ENCODE data around the gene EIF2B4.
A peak's percentile ranks its signal among the peaks of the same experiment; 100 is the strongest.

The EIF2B4 gene

GRCh38 chr2:27407798-27408491 is 37.8 kb upstream of the EIF2B4 start:
- TF ChIP-seq, protein P1, sequence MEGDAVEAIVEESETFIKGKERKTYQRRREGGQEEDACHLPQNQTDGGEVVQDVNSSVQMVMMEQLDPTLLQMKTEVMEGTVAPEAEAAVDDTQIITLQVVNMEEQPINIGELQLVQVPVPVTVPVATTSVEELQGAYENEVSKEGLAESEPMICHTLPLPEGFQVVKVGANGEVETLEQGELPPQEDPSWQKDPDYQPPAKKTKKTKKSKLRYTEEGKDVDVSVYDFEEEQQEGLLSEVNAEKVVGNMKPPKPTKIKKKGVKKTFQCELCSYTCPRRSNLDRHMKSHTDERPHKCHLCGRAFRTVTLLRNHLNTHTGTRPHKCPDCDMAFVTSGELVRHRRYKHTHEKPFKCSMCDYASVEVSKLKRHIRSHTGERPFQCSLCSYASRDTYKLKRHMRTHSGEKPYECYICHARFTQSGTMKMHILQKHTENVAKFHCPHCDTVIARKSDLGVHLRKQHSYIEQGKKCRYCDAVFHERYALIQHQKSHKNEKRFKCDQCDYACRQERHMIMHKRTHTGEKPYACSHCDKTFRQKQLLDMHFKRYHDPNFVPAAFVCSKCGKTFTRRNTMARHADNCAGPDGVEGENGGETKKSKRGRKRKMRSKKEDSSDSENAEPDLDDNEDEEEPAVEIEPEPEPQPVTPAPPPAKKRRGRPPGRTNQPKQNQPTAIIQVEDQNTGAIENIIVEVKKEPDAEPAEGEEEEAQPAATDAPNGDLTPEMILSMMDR (IDR thresholded peaks at IDR 0.05; ENCODE audit: extremely low read depth, missing control alignments): no peak
- peak; percentile 10 for DNase-seq (ENCODE audit: low spot score)

- TF ChIP-seq, protein P1 (IDR thresholded peaks at IDR 0.05; ENCODE audit: extremely low read depth, missing control alignments): no peak
- no peak for DNase-seq (ENCODE audit: low spot score)
These were observed 30.4 kb upstream of the EIF2B4 start for GRCh38 chr2:27400348-27401135.

GRCh38 chr2:27398962-27399361 is 28.8 kb upstream of the EIF2B4 start:
- TF ChIP-seq, protein P1 (IDR thresholded peaks at IDR 0.05; ENCODE audit: extremely low read depth, missing control alignments): no peak
- no peak for DNase-seq (ENCODE audit: low spot score)

GRCh38 chr2:27393225-27393624 is 23.1 kb upstream of the EIF2B4 start:
- no peak for DNase-seq (ENCODE audit: low spot score)
- TF ChIP-seq, protein P1 (IDR thresholded peaks at IDR 0.05; ENCODE audit: extremely low read depth, missing control alignments): no peak

DNA sequence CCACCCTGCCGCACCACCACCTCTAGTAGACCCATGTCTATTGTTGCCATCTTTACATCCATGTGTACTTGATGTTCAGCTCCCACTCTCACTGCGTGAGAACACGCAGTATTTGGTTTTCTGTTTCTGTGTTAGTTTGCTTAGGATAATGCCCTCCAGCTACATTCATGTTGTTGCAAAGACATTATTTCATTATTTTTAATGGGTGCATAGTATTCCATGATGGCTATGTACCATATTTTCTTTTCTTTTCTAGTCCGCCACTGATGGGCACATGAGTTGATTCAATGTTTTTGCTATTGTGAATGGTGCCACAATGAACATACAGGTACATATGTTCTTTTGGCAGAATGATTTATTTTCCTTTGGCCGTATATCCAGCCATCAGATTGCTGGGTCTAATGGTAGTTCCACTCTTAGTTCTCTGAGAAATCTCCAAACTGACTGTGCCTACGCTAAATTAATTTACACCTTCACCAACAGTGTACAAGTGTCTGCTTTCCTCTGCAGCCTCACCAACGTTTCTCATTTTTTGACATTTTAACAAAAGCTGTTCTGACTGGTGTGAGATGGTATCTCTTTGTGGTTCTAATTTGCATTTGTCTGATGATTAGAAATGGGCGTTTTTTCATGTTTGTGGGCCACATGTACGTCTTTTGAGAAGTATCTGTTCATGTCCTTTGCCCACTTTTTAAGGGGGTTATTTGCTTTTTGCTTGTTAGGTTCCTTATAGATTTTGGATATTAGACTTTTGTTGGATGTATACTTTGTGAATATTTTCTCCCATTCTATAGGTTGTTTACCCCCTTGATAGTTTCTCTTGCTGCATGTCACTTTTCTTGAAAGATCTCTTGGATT is 20.9 kb upstream of the EIF2B4 start:
- no peak for DNase-seq (ENCODE audit: low spot score)
- TF ChIP-seq, protein P1 (IDR thresholded peaks at IDR 0.05; ENCODE audit: extremely low read depth, missing control alignments): no peak

GRCh38 chr2:27381577-27382181 is 11.5 kb upstream of the EIF2B4 start:
- no peak for DNase-seq (ENCODE audit: low spot score)
- TF ChIP-seq, protein P1 (IDR thresholded peaks at IDR 0.05; ENCODE audit: extremely low read depth, missing control alignments): no peak
